GM21528 (cell line): ENCODE measurements around the gene CFHR5.
A peak's percentile ranks its signal among the peaks of the same experiment; 100 is the strongest.
"Not testable (repeated sequence)": the region's sequence is repeated elsewhere in the genome, so short reads cannot be mapped to it uniquely, and the experiment has no call there.

Source experiments
- ATAC-seq: cut with Tn5 transposase; IDR thresholded peaks from one replicate; pipeline ENCODE4 v1.9.1; 2021; ENCODE audit warnings: mild to moderate bottlenecking, moderate library complexity; ENCODE audit not compliant: unreplicated experiment, low FRiP score

Gene CFHR5

DNA sequence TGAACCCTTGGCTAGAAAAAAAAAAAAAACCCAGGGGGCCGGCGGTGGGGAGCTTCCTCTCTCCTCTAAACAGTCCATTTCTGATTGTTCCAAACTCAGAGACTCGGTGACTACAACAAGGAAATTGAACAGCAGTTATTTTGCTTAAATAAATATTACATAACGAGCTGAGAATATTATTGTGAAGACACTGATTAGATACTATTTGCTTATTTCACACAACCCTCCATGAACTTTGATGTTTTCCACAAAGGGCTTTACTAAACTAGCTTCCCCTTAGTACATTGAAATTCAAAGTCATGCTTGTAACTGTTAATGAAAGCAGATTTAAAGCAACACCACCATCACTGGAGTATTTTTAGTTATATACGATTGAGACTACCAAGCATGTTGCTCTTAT is at the start of gene CFHR5:
Gene CFHR5 (plus strand): TSS at position 279 of the 400 bp plus-strand sequence. CDS start 109 bp downstream, at position 388.
- no peak for ATAC-seq

GRCh38 chr1:196932853-196933252 is 44.5 kb upstream of the CFHR5 start:
- ATAC-seq: not testable (repeated sequence)

DNA sequence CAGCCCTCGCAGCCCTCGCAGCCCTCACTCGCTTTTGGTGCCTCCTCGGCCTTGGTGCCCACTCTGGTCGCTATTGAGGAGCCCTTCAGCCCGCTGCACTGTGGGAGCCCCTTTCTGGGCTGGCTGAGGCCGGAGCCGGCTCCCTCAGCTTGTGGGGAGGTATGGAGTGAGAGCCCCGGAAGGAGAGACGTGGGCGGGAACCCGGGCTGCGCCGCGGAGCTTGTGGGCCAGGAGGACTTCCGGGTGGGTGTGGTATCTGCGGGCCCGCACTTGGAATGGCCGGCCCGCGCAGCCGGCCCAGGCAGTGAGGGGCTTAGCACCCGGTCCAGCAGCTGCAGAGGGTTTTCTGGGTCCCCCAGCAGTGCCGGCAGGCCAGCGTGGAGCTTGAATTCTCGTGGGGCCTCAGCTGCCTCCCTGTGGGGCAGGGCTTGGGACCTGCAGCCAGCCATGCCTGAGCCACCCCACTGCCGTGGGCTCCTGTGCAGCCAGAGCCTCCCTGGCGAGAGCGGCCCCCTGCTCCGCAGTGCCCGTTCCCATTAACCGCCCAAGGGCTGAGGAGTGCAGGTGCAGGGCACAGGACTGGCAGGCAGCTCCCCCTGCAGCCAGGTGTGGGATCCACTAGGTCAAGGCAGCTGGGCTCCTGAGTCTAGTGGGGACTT is 43.7 kb upstream of the CFHR5 start:
- ATAC-seq: no peak

GRCh38 chr1:196941474-196941873 is 35.9 kb upstream of the CFHR5 start:
- ATAC-seq: not testable (repeated sequence)

GRCh38 chr1:196943568-196943967 is 33.8 kb upstream of the CFHR5 start, which contains the start of gene CFHR2:
Gene CFHR2 (plus strand): TSS chr1:196943738. CDS start chr1:196943881, 143 bp downstream.
- not testable (repeated sequence) for ATAC-seq

GRCh38 chr1:196951711-196952394 is 25.5 kb upstream of the CFHR5 start:
- ATAC-seq: peak; percentile 84

DNA sequence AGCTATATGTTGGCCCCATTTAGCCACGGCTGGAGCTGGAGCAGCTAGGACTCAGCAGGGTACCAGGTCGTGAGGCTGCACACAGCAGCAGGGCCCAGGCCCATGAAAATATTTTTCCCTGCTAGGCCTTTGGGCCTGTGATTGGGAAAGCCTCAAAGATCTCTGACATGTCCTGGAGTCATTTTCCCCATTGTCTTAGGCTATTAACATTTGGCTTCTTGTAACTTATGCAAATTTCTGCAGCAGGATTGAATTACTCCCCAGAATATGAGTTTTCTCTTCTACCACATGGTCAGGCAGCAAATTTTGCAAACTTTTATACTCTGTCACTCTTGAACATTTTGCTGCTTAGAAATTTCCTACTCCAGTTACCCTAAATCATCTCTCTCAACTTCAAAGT is 22.6 kb upstream of the CFHR5 start:
- ATAC-seq: no peak

DNA sequence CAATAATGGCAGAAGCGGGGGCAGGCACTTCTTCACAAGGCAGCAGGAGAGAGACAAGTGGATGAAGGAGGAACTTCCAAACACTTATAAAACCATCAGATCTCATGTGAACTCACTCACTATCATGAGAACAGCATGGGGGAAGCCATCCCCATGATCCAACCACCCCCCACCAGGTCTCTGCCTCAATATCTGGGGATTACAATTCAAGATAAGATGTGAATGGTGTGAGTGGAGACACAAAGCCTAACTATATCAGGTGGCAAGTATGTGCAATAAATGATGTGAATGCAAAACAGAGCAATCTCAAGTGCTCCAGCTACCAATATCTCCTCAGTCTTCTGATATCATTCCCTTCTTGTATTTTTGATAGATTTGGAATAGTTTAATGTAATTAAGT is 21.4 kb upstream of the CFHR5 start:
- no peak for ATAC-seq

- no peak for ATAC-seq
Measured at GRCh38 chr1:196960854-196961253, 16.5 kb upstream of the CFHR5 start.

DNA sequence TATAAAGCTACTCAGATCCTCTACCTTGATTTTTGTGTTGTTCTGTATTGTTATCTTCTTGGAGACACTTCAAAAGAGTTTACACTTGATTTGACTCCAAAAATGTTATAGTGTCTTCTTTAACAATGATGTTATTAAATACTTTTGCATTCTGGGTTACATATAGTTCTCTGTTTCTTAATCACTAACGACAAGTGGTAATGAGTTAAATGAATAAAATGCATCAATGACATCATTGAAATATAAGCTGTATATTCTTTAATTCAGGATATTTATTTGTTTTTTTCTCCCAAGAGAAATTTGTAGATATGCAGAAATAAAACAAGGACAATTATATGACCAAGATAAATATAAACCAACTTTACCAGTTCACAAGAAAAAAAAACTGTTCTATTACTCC is 7.2 kb upstream of the CFHR5 start:
- no peak for ATAC-seq

DNA sequence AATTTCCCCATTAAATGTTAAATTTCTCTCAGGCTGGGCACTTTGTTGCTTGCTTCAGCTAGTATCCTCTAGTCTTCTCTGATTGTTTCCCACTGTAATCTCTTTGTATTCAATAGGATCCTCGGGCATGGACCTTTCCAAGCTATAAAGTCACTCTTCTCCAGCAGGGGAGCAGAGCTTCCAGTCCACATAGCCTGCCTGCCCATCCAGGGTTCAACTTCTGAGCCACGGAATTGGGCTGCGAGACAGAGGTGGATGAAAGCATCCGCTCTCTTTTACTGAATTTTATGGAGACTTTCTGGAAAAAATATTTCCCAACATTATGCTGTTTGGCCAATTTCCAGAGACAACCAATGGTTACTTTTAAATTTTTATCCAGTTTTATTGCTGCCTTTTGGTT is 1.1 kb upstream of the CFHR5 start:
- no peak for ATAC-seq

- ATAC-seq: no peak
Measured at GRCh38 chr1:196980859-196981258, 3.5 kb downstream of the CFHR5 start.

- not testable (repeated sequence) for ATAC-seq
Measured at GRCh38 chr1:196982247-196982646, 4.9 kb downstream of the CFHR5 start.

- not testable (repeated sequence) for ATAC-seq
Measured at GRCh38 chr1:196991919-196992651, 14.7 kb downstream of the CFHR5 start.

DNA sequence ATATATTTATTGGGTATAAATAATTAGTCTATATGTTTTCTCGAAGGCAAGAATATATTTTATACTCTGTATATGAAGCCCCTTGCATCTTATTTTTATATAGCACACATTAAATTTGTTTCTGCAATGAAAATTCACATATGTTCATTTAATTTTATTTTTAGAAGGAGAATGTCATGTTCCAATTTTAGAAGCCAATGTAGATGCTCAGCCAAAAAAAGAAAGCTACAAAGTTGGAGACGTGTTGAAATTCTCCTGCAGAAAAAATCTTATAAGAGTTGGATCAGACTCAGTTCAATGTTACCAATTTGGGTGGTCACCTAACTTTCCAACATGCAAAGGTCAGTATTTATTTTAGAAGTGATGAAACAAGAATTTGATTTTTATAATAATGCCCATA is 16.6 kb downstream of the CFHR5 start:
- ATAC-seq: no peak

DNA sequence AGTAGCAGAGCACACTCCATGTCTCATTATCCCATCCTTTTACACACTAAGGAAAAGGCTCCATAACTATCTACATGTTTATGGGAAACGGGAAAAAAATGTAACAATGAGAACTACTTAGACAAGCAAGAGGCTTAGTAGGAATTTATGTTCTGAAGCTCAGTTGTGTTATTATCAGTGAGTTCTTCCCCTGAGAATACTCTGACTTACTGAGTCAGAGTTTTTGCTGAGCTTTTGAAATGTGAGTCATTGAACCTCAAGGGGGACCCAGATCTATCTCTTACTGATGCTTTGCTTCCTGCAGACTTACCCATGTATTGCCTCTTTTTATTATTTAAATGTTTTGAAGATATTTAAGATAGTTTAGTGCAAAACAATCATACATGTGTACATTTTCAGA is 20.1 kb downstream of the CFHR5 start:
- no peak for ATAC-seq

- ATAC-seq: no peak
Measured at GRCh38 chr1:197001828-197002227, 24.5 kb downstream of the CFHR5 start.

DNA sequence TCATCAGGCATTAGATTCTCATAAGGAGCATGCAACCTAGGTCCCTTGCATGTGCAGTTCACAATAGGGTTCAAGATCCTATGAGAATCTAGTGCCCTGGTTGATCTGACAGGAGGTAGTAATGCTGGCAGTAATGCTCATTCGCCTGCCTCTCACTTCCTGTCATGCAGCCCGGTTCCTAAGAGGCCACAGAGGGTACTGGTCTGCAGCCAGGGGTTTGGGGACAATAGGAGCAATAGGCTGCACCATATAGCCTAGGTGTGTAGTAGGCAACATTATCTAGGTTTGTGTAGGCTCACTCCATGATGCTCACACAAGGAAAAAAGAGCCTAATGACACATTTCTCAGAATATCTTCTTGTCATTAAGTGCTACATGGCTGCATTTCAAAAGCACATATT is 25.8 kb downstream of the CFHR5 start:
- ATAC-seq: no peak

DNA sequence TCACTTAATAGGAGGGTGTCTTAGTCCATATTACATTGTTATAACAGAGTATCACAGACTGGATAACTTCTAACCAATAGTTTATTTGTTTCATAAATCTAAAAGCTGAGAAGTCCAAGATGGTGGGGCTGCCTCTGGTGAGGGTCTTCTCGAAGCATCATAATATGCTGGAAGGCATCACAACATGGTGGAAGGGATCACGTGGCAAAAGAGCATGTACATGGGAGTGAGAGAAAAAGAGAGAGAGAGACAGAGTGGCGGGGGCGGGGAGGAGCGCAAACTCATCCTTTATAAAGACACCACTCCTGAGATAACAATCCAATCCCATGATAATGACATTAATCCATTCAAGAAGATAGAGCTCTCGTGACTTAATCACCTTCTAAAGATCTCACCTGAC is 31.5 kb downstream of the CFHR5 start:
- ATAC-seq: no peak

DNA sequence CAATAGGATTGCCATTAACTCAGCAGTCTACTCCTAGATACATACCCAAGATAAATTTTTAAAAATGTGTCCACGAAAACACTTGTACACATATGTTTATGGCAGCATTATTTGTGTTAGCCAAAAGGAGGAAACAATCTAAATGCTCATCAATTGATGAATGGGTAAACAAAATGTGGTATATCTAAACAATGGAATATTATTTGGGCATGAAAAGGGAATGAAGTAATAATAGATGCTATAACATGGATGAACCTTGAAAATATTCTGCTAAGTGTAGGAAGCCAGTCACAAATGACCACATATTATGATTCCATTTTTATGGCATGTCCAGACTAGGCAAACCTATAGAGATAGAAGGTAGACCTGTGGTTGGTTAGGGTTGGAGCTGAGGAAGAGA is 34.3 kb downstream of the CFHR5 start:
- ATAC-seq: no peak

DNA sequence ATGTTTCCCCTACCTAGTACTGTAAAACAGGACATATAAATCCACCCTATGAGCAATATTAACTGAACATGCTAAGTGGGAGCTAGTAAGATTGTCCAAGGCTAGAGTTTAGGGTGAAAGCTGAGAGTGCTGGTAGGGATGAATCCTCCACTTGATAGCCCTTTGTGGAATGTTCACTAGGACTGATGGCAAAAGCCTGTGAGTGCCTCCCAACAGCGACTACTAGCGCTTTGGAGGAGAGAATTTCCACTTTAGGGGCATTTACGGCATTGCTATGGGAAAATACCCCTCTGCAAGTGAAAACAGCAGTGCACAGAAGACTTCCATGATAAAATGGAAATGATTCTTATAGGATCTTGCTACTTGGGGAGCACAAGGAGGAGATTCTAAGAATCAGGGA is 35.9 kb downstream of the CFHR5 start:
- no peak for ATAC-seq
